ENCODE data around the gene NFKBIL1. TPM values are rescaled to one million over a fixed set of nuclear protein-coding genes. Genes with fewer than 3 reads are reported as not detected.

NFKBIL1 gene
- total RNA-seq, 2 experiments from 2014 or later = 21.8 to 23.2 TPM

DNA sequence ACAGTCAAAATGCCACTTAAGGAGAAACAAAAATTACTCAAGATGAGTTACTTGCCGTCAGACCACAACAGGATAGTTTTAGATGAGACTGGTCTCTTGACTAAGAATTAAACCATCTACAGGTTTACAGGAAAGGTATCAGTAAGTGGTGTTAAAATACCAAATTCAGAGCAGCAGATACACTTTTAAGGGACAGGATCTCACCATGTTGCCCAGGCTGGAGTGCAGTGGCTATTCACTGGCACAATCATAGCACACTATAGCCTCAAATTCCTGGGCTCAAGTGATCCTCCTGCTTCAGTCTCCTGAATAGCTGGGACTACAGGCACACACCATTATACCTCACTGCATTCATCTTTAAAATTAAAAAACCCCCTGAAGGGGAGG, 14.0 kb upstream of the NFKBIL1 start:
- intact Hi-C loops (cut with micrococcal nuclease; ENCODE audit: unreplicated experiment) = no loop called here
- Histone ChIP-seq H3K4me3 (ENCODE audit: low read depth, low read length, poor library complexity, severe bottlenecking) (no peak overlapping the region), H3K27ac (ENCODE audit: low read depth, low read length, poor library complexity, severe bottlenecking) (no peak overlapping the region), H4K20me1 (ENCODE audit: insufficient read depth, low read length) (peaks cover 25% of the 10 kb centered on the region), H3K9me2 (ENCODE audit: insufficient read depth, low read length) (no peaks in the 10 kb centered on the region), H3K4me1 (ENCODE audit: insufficient read depth, low read length, poor library complexity, severe bottlenecking) (peaks cover 4% of the 10 kb centered on the region), H3K36me3 (ENCODE audit: insufficient read depth, low read length) (peaks cover 99% of the 10 kb centered on the region), H3K9me3 (ENCODE audit: low read length) (no peaks in the 10 kb centered on the region), H2AFZ (ENCODE audit: low read length) (no peak overlapping the region), H3K79me2 (ENCODE audit: insufficient read depth, low read depth, low read length) (peaks cover 42% of the 10 kb centered on the region), H3K4me2 (ENCODE audit: low read length) (no peak overlapping the region)
- CTCF ChIA-PET (ENCODE audit: unreplicated experiment) = no interaction called here
- POLR2A ChIA-PET = no interaction called here
- TF ChIP-seq, protein P1, sequence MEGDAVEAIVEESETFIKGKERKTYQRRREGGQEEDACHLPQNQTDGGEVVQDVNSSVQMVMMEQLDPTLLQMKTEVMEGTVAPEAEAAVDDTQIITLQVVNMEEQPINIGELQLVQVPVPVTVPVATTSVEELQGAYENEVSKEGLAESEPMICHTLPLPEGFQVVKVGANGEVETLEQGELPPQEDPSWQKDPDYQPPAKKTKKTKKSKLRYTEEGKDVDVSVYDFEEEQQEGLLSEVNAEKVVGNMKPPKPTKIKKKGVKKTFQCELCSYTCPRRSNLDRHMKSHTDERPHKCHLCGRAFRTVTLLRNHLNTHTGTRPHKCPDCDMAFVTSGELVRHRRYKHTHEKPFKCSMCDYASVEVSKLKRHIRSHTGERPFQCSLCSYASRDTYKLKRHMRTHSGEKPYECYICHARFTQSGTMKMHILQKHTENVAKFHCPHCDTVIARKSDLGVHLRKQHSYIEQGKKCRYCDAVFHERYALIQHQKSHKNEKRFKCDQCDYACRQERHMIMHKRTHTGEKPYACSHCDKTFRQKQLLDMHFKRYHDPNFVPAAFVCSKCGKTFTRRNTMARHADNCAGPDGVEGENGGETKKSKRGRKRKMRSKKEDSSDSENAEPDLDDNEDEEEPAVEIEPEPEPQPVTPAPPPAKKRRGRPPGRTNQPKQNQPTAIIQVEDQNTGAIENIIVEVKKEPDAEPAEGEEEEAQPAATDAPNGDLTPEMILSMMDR (conservative IDR thresholded peaks at IDR 0.05; ENCODE audit: low read length) = no peak
- TF ChIP-seq EZH2phosphoT487 (IDR thresholded peaks at IDR 0.05; ENCODE audit: borderline replicate concordance, low read depth, low read length) = no peak
- no peak for DNase-seq (ENCODE audit: low spot score)
- no TSS peak for BruUV-seq (replicated peaks)

DNA sequence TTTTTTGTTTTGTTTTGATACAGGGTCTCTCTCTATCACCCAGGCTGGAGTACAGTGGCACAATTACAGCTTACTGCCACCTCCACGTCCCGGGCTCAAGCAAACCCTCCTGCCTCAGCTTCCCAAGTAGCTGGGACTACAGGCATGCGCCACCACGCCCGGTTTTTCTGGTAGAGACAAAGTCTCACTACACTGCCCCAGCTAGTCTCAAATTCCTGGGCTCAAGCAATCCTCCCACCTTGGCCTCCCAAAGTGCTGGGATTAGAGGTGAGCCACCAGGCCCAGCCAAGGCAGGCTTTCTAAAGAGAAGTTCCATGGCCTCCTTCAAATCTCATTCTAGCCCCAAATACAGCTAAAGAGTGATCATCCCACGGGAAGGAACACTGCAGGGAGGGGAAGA, 13.4 kb upstream of the NFKBIL1 start:
- Histone ChIP-seq H2AFZ (ENCODE audit: low read length) (no peak overlapping the region), H3K79me2 (ENCODE audit: insufficient read depth, low read depth, low read length) (peaks cover 48% of the 10 kb centered on the region), H3K4me1 (ENCODE audit: insufficient read depth, low read length, poor library complexity, severe bottlenecking) (peaks cover 9% of the 10 kb centered on the region), H3K9me3 (ENCODE audit: low read length) (no peaks in the 10 kb centered on the region), H3K36me3 (ENCODE audit: insufficient read depth, low read length) (peaks cover 99% of the 10 kb centered on the region), H3K4me2 (ENCODE audit: low read length) (no peak overlapping the region), H4K20me1 (ENCODE audit: insufficient read depth, low read length) (peaks cover 30% of the 10 kb centered on the region), H3K27ac (ENCODE audit: low read depth, low read length, poor library complexity, severe bottlenecking) (no peak overlapping the region), H3K4me3 (ENCODE audit: low read depth, low read length, poor library complexity, severe bottlenecking) (no peak overlapping the region), H3K9me2 (ENCODE audit: insufficient read depth, low read length) (no peaks in the 10 kb centered on the region)
- DNase-seq (ENCODE audit: low spot score) = no peak
- BruUV-seq (replicated peaks) = TSS peak; percentile 48
- POLR2A ChIA-PET = interaction anchor here (0.6 kb wide), 1 partner anchor 13 kb away, joined by 5 read pairs; no protein-coding TSS in a partner anchor
- no peak for TF ChIP-seq EZH2phosphoT487 (IDR thresholded peaks at IDR 0.05; ENCODE audit: borderline replicate concordance, low read depth, low read length)
- TF ChIP-seq, protein P1 (conservative IDR thresholded peaks at IDR 0.05; ENCODE audit: low read length) = no peak
- CTCF ChIA-PET (ENCODE audit: unreplicated experiment) = no interaction called here
- intact Hi-C loops (cut with micrococcal nuclease; ENCODE audit: unreplicated experiment) = no loop called here

DNA sequence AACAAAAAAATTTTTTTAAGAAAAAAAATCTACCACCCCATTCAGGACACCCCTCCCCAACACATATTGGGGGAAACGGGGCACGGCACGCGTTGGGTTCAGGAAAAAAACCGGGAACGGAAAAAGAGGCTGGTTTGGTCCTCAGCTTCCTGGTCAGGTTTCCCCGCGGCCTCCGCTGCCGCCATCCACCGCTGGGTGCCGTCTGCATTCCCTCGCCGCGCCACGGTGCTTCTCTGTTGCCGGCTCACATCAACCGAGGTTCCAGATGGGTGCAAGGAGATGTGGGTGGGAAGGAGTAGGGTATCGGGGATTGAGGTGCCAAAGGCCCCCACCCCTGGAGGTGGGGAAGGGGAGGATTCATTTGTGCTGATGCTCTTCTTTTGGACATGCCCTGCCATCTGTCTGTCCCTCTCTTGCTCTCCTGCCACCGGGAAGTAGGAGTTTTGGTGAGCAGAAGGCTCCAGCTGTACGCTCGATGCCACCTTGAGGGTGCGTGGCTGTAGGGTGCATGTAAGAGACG, 12.8 kb upstream of the NFKBIL1 start:
- H3K9me2 ChIP-seq (ENCODE audit: insufficient read depth, low read length) = no peaks in the 10 kb centered on the region
- peaks cover 99% of the 10 kb centered on the region for H3K36me3 ChIP-seq (ENCODE audit: insufficient read depth, low read length)
- H3K79me2 ChIP-seq (ENCODE audit: insufficient read depth, low read depth, low read length) = peaks cover 54% of the 10 kb centered on the region
- TF ChIP-seq, protein P1 (conservative IDR thresholded peaks at IDR 0.05; ENCODE audit: low read length) = no peak
- no peak for TF ChIP-seq EZH2phosphoT487 (IDR thresholded peaks at IDR 0.05; ENCODE audit: borderline replicate concordance, low read depth, low read length)
- intact Hi-C loops (cut with micrococcal nuclease; ENCODE audit: unreplicated experiment) = no loop called here
- H4K20me1 ChIP-seq (ENCODE audit: insufficient read depth, low read length) = peaks cover 36% of the 10 kb centered on the region
- DNase-seq (ENCODE audit: low spot score) = no peak
- no peak overlapping the region for H2AFZ ChIP-seq (ENCODE audit: low read length)
- peaks cover 15% of the 10 kb centered on the region for H3K4me1 ChIP-seq (ENCODE audit: insufficient read depth, low read length, poor library complexity, severe bottlenecking)
- no peak overlapping the region for H3K27ac ChIP-seq (ENCODE audit: low read depth, low read length, poor library complexity, severe bottlenecking)
- H3K4me2 ChIP-seq (ENCODE audit: low read length) = no peak overlapping the region
- POLR2A ChIA-PET = interaction anchor here (0.6 kb wide), 1 partner anchor 14 kb away, joined by 5 read pairs; no protein-coding TSS in a partner anchor
- H3K9me3 ChIP-seq (ENCODE audit: low read length) = no peaks in the 10 kb centered on the region
- CTCF ChIA-PET (ENCODE audit: unreplicated experiment) = no interaction called here
- no peak overlapping the region for H3K4me3 ChIP-seq (ENCODE audit: low read depth, low read length, poor library complexity, severe bottlenecking)
- no TSS peak for BruUV-seq (replicated peaks)

All from OCI-LY7 (cell line).